Adipocyte (in vitro differentiated cells): Measurements from ENCODE around the gene SNAPC5.

Source experiments
- DNase-seq: peaks from one replicate; pipeline ENCODE4 v3.0.0-alpha.2; 2015; ENCODE audit warnings: low read depth
- H3K27me3 ChIP-seq: replicated peaks from 2 replicates; pipeline ENCODE4 v1.7.0; 2013; ENCODE audit warnings: mild to moderate bottlenecking, low read length, moderate library complexity; ENCODE audit not compliant: control insufficient read depth, insufficient read depth
- H3K36me3 ChIP-seq: 2 replicates; pipeline ENCODE4 v1.7.0; 2013; ENCODE audit warnings: low read length, mild to moderate bottlenecking, moderate library complexity; ENCODE audit not compliant: control insufficient read depth, insufficient read depth, severe bottlenecking
- H3K4me1 ChIP-seq: 2 replicates; pipeline ENCODE4 v1.7.0; 2013; ENCODE audit warnings: mild to moderate bottlenecking, low read length, moderate library complexity; ENCODE audit not compliant: control insufficient read depth, insufficient read depth
- H3K4me3 ChIP-seq: 2 replicates; pipeline ENCODE4 v1.7.0; 2013; ENCODE audit warnings: mild to moderate bottlenecking, low read length, moderate library complexity
- H3K9ac ChIP-seq: 2 replicates; pipeline ENCODE4 v1.7.0; 2013; ENCODE audit warnings: mild to moderate bottlenecking, low read length, moderate library complexity
- H3K9me3 ChIP-seq: 2 replicates; pipeline ENCODE4 v1.7.0; 2013; ENCODE audit warnings: mild to moderate bottlenecking, low read length, moderate library complexity; ENCODE audit not compliant: control insufficient read depth

Gene SNAPC5

DNA sequence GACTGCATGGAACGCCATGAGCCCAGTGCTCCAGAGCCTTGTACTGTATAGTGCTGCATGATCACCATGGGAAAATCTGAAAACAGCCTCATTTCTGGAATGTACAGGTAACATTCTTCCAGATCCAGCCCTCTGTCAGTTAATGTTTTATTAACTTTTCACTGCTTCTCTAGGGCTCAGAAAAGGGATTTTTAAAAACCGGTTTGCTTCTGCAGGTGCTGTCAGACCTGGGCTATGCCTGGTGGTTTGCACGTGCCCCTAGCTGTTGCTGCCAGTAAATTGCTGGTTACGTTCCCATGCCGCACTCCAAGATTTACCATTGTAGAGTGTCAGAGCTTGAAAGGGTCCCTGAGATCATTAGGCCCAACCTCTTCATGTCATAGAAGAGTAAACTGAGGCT, 9.0 kb downstream of the SNAPC5 start:
- peaks cover 57% of the 10 kb centered on the region for H3K36me3 ChIP-seq
- H3K4me1 ChIP-seq: peaks cover 5% of the 10 kb centered on the region
- no peak overlapping the region for H3K4me3 ChIP-seq
- H3K27me3 ChIP-seq: no peaks in the 10 kb centered on the region
- H3K9ac ChIP-seq: no peak overlapping the region
- no peak for DNase-seq
- no peaks in the 10 kb centered on the region for H3K9me3 ChIP-seq

DNA sequence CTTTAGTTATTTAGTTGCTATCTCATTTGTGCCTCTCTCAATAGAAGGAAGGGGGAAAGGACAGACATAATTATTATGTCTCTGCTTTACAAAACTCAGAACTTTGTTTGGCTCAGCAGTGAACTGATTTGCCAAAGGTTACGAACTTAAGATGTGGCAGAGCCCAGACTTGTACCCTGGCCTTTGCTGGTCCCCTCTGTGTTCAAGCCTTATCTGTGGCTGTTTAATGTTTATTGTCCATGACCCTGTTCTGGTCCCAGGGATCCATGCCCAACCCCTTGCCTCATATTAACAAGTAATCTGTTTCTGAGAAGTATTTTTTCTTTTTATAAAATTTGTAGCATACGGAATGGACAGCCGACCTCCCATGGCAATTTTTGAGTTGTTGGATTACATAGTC, 10.7 kb downstream of the SNAPC5 start:
- DNase-seq: no peak
- no peaks in the 10 kb centered on the region for H3K9me3 ChIP-seq

GRCh38 chr15:66484539-66485112, 12.9 kb downstream of the SNAPC5 start:
- peaks cover 35% of the 10 kb centered on the region for H3K36me3 ChIP-seq
- DNase-seq: no peak
- H3K9me3 ChIP-seq: no peaks in the 10 kb centered on the region

More for the DNA sequence above, 10.7 kb downstream of the SNAPC5 start:
- Histone ChIP-seq H3K27me3 (no peaks in the 10 kb centered on the region), H3K36me3 (peaks cover 52% of the 10 kb centered on the region), H3K4me1 (peaks cover 7% of the 10 kb centered on the region), H3K4me3 (no peak overlapping the region), H3K9ac (no peak overlapping the region)

GRCh38 chr15:66483131-66483566, 14.4 kb downstream of the SNAPC5 start:
- no peak overlapping the region for H3K9ac ChIP-seq
- DNase-seq: no peak
- H3K4me3 ChIP-seq: no peak overlapping the region
- H3K27me3 ChIP-seq: no peaks in the 10 kb centered on the region
- H3K9me3 ChIP-seq: no peaks in the 10 kb centered on the region
- peaks cover 7% of the 10 kb centered on the region for H3K4me1 ChIP-seq
- peaks cover 20% of the 10 kb centered on the region for H3K36me3 ChIP-seq

More at GRCh38 chr15:66484539-66485112, 12.9 kb downstream of the SNAPC5 start:
- H3K4me1 ChIP-seq: peaks cover 7% of the 10 kb centered on the region
- no peak overlapping the region for H3K4me3 ChIP-seq
- H3K9ac ChIP-seq: no peak overlapping the region
- no peaks in the 10 kb centered on the region for H3K27me3 ChIP-seq

- peaks cover 14% of the 10 kb centered on the region for H3K36me3 ChIP-seq
- no peak overlapping the region for H3K4me3 ChIP-seq
- no peak for DNase-seq
- H3K9me3 ChIP-seq: no peaks in the 10 kb centered on the region
- peaks cover 7% of the 10 kb centered on the region for H3K4me1 ChIP-seq
- no peaks in the 10 kb centered on the region for H3K27me3 ChIP-seq
- H3K9ac ChIP-seq: no peak overlapping the region
Observed at GRCh38 chr15:66482539-66482938, 15.0 kb downstream of the SNAPC5 start.

DNA sequence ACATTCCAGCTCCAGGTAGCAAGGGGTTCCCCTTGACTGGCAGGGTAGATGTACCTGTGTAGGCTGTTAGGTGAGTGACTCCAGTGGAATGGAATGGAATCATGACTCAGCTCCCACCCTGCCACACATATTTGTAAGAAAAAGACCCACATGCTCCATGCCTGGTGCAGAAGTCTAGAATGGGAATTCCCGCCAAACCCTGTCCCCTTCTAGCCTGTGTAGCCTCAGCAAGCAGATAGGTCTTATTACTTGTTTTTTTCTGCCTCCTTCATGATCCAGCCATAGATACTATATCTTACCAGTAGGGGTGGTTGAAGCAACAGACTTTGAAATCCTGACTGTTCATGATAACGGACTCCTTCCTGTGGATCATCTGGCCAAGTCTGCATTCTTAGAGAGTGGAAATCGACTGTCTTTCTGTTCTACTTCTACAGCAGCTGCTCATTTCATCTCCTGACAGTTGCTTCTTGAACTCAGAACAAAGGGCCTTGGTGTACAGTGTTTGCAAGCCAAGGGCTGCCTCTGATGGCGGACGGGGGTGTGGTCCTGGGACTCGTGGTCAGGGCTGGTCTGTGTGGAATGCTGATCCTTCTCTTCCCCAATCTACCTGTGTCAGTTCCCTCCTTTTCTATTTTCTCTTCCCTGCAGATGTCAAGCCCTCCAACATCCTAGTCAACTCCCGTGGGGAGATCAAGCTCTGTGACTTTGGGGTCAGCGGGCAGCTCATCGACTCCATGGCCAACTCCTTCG, 16.3 kb downstream of the SNAPC5 start:
- Histone ChIP-seq H3K4me3 (no peak overlapping the region), H3K4me1 (peaks cover 7% of the 10 kb centered on the region), H3K36me3 (peaks cover 13% of the 10 kb centered on the region), H3K27me3 (no peaks in the 10 kb centered on the region), H3K9ac (no peak overlapping the region), H3K9me3 (no peaks in the 10 kb centered on the region)
- no peak for DNase-seq

DNA sequence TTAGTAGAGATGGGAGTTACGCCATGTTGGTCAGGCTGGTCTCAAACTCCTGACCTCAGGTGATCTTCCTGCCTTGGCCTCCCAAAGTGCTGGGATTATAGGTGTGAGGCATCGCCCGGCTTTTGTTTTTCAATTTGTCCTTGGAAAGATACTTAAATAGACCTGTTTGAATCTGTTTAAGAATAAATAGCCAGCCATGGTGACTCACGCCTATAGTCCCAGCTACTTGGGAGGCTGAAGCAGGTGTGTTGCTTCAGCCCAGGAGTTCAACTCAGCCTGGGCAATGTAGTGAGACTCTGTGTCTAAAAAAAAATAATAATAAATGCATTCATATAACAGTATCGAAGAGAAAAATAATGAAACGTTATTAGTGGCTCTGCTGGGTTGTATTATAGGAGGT, 17.3 kb downstream of the SNAPC5 start:
- no peak overlapping the region for H3K4me3 ChIP-seq
- H3K27me3 ChIP-seq: no peaks in the 10 kb centered on the region
- H3K9me3 ChIP-seq: no peaks in the 10 kb centered on the region
- peaks cover 13% of the 10 kb centered on the region for H3K36me3 ChIP-seq
- no peak for DNase-seq
- H3K4me1 ChIP-seq: peaks cover 7% of the 10 kb centered on the region
- no peak overlapping the region for H3K9ac ChIP-seq

- no peak overlapping the region for H3K4me3 ChIP-seq
- no peak overlapping the region for H3K9ac ChIP-seq
- no peaks in the 10 kb centered on the region for H3K27me3 ChIP-seq
- H3K36me3 ChIP-seq: peaks cover 7% of the 10 kb centered on the region
- H3K9me3 ChIP-seq: no peaks in the 10 kb centered on the region
- DNase-seq: no peak
- H3K4me1 ChIP-seq: peaks cover 22% of the 10 kb centered on the region
Observed at GRCh38 chr15:66477011-66477410, 20.6 kb downstream of the SNAPC5 start.

- Histone ChIP-seq H3K36me3 (peaks cover 2% of the 10 kb centered on the region), H3K27me3 (no peaks in the 10 kb centered on the region), H3K4me3 (no peak overlapping the region), H3K9ac (no peak overlapping the region), H3K4me1 (peaks cover 23% of the 10 kb centered on the region), H3K9me3 (no peaks in the 10 kb centered on the region)
- DNase-seq: no peak
Observed at GRCh38 chr15:66476535-66476934, 21.0 kb downstream of the SNAPC5 start.

- H3K4me1 ChIP-seq: peaks cover 23% of the 10 kb centered on the region
- H3K9me3 ChIP-seq: no peaks in the 10 kb centered on the region
- H3K27me3 ChIP-seq: no peaks in the 10 kb centered on the region
- no peak for DNase-seq
- H3K36me3 ChIP-seq: no peaks in the 10 kb centered on the region
- no peak overlapping the region for H3K4me3 ChIP-seq
- H3K9ac ChIP-seq: no peak overlapping the region
Observed at GRCh38 chr15:66474963-66475362, 22.6 kb downstream of the SNAPC5 start.

GRCh38 chr15:66474135-66474534, 23.4 kb downstream of the SNAPC5 start:
- H3K9ac ChIP-seq: no peak overlapping the region
- no peak for DNase-seq
- H3K27me3 ChIP-seq: no peaks in the 10 kb centered on the region
- H3K4me3 ChIP-seq: no peak overlapping the region
- H3K4me1 ChIP-seq: peaks cover 23% of the 10 kb centered on the region
- no peaks in the 10 kb centered on the region for H3K36me3 ChIP-seq
- H3K9me3 ChIP-seq: no peaks in the 10 kb centered on the region
